Hippocampal formation (tissue), 2 donors: ENCODE results near the gene MAFG.

ENCODE experiments used
- DNase-seq, 2 donors: peaks; one replicate each; lab custom pipeline; 2025; lab: John Stamatoyannopoulos, UW

Gene MAFG

DNA sequence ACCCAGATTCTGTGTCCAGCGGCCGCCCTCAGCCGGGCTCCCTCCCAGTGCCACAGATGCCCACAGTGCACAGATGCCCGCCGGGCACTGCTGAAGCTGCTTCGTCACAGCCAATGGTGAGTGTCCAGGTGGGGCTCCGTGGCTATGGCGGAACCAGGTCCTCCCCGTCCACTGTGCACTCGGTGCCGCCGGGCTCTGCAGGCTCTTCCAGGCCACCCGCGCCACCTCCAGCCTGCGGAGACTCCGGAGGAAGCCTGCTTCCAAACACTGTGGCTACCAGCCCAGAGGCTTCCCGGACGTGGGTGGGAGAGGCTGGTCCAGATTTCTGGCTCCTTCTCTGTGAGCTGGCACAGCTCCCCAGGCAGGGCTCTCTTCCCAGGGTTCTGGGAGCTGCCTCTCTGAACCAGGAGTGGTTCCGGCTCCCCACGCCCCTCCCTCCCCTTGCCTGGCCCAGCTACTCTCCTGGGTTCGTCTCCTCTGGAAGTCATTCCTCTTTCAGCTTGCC, 12.4 kb upstream of the MAFG start:
- DNase-seq: peak; percentile 55 to 61

DNA sequence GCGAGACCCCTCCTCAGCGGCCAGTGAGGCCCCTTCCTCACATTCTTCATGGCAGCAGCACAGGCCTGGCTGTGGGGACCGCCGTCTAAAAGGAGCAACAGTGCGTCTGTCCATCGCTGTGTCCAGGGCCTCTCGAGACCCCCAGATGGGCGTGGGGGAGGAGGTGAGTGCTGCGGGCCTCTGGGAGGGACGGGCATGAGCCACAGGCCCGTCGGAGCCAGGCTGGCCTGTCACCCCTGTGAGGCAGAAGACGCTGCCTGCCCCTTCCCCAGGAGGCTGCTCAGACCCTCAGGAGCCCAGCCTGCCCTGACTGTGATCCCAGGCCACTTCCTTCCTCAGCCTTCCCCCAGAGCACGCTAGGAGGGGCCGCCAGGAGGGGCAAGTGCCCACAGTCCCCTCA, 11.7 kb upstream of the MAFG start:
- DNase-seq: no peak

GRCh38 chr17:81935709-81936084, 8.2 kb upstream of the MAFG start:
- DNase-seq: no peak

- no peak for DNase-seq
Observed at GRCh38 chr17:81934850-81935708, 7.5 kb upstream of the MAFG start.

GRCh38 chr17:81934098-81934757, 6.7 kb upstream of the MAFG start:
- DNase-seq: no peak

DNA sequence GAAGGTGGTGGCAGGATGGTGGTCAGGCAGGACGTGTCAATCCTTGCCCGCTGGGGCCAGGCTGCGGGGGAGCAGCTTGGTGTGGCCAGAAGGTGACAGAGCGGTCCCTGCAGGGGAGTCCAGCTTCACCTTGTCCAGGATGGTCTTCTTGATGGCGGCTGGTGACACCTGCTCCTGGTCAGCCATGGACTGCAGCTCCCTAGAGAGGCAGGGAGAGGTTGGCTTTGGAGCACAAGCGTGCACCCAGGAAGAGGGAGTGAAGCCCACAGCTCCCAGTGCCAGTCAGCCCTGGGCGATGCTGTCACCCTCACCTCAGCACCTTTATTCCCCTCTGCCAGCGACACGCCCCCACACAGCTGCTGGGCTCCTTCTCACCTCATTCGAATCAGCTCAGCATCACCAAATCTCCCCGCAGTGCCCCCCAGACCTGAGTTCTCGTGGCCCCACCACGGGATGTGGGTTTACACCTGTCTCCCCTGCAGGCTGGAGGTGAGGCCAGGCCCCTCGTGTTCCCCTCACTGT, 5.7 kb upstream of the MAFG start:
- no peak for DNase-seq

DNA sequence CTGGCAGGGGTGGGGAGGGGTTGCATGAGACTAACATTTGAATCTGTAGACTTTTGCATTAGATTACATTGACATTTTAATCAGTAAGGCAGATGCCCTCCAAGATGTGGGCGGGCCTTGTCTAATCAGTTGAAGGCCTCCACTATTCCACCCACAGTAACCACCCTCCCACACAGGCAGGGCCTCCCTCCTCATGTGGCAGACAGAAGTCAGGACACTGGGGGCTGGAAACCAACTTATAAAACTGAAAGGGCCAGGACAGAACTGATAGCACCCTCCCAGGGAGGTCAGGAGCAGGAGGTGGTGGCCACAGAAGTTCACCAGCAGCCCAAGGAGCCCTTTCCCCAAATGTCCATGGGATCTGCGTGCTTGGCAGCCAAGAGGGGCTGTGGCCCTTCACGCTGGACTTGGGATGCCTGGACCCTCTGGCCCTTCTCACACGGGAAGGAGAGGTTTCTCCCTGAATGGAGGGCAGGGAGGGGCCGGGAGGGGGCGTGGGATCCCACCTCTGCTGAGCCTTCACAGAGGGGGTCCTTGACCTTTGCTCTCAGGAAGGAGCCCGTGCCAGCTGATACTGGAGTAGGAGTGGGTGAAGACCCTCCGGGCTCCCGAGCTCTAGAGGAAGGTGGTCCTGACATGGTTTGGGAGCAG, 4.9 kb upstream of the MAFG start:
- DNase-seq: no peak

GRCh38 chr17:81931557-81932332, 4.2 kb upstream of the MAFG start:
- no peak for DNase-seq

GRCh38 chr17:81931189-81931556, 3.6 kb upstream of the MAFG start:
- DNase-seq: no peak

DNA sequence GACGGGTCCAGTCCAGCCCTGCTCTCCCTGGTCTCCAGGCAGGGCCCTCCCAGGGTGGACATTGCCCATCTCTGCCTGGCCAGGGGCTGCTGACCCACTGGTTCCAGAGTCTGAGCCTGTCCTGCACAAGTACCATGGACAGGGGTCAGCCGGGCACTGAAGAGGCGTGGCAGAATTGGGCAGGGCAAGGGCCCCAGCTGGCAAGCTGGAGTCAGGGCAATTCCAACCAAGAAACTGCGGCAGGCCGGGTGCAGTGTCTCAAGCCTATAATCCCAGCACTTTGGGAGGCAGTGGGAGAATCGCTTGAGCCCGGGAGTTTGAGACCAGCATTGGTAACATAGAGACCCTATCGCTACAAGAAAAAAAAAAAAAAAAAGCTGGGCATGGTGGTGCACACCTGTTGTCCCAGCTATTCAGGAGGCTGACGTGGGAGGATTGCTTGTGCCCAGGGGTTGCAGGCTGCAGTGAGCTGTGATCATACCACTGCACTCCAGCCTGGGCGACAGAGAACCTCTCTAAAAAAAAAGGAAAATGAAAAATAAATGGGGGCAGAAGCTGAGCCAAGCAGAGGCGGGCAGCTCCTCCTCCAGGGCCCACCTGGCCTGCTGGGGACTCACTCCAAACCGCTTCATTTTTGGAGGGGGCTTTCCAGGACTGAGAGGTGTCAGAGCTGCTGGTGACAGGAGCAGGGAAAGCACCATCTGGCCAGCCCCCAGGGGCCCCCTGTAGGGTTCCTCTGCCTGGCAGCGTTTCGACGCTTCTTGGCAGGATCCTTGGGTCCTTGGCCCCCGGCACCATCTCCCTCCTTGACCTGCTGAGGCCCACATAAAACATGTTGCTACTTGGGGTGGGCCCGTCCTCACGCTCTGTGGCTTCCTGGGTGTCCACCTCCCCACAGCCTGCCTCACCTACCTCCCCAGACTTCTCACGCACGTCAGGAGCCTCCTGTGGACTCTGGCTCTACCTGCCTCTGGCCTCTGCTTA, 2.9 kb upstream of the MAFG start:
- no peak for DNase-seq

DNA sequence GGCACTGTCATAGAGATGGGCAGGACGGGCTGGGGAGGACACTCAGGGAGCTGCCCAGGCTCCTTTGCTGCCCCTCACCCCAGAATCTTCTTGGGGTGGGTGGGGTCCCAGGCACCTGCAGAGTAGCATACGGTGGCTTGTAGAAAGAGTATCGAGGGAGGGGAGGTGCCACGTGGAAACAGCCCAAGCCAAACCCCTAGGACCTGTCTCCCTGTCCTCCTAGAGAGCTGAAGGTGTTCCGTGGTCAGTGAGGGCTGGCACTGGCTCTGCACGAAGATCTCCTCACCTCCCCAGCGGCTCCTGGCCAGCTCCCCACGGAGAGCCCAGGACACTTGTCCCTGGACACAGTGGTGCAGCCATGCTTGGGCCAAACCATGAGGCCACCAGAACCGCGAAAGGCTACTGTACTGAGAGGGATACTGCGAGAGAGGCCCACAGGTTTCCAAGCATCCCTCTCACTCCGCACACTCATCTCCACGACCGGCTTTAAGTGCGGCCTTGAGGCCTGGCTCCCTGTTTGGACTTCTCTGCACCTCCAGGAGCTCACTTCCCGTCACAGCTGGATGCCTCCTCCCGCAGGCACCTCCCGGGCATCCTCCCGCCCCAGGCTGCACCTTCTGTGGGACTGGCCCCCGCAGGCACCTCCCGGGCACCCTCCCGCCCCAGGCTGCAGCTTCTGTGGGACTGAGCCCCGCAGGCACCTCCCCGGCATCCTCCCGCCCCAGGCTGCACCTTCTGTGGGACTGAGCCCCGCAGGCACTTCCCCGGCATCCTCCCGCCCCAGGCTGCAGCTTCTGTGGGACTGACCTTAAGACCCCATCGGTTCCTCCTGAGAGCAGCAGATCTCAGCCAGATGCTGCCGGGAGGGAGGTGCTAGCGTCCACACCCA, 2.0 kb upstream of the MAFG start:
- no peak for DNase-seq

GRCh38 chr17:81928544-81929252, 1.2 kb upstream of the MAFG start:
- DNase-seq: no peak

GRCh38 chr17:81927152-81927652, 333 bp downstream of the MAFG start:
- DNase-seq: no peak

DNA sequence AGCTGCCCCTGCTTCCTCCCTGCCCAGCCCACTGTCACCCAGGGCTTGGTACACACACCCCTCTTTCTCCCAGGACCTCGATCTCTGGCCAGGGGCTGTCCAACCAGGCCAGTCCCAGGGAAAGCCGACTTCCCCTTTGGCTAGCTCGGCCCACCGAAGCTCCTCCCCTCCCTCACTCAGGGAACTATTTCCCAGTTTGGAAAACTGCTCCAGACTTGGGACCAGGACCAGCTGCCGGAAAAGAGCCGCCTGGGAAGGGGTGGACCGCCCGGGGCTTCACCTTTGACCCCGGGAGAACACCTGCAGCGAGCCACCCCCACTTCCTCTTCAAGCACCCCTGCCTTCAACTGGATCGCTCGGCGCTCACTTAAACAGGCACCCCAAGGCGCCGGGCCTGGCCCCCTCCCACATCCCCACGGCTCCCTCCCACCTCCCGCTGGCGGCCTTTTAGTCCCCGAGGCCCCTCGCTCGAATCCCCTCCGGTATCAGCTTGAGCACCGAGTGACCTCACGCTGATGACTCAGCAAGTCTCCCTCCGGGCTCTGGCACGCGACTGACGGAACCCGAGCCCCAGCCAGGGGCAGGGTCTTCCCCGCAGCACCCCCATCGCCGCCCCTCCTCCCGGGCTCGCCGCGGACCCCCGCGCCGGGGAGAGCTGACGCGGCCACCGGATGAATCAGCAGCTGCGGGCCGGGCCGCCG, 934 bp downstream of the MAFG start:
- DNase-seq: peak in 1 of 2 donors; percentile 17

- no peak for DNase-seq
Observed at GRCh38 chr17:81925860-81926450, 1.6 kb downstream of the MAFG start.

DNA sequence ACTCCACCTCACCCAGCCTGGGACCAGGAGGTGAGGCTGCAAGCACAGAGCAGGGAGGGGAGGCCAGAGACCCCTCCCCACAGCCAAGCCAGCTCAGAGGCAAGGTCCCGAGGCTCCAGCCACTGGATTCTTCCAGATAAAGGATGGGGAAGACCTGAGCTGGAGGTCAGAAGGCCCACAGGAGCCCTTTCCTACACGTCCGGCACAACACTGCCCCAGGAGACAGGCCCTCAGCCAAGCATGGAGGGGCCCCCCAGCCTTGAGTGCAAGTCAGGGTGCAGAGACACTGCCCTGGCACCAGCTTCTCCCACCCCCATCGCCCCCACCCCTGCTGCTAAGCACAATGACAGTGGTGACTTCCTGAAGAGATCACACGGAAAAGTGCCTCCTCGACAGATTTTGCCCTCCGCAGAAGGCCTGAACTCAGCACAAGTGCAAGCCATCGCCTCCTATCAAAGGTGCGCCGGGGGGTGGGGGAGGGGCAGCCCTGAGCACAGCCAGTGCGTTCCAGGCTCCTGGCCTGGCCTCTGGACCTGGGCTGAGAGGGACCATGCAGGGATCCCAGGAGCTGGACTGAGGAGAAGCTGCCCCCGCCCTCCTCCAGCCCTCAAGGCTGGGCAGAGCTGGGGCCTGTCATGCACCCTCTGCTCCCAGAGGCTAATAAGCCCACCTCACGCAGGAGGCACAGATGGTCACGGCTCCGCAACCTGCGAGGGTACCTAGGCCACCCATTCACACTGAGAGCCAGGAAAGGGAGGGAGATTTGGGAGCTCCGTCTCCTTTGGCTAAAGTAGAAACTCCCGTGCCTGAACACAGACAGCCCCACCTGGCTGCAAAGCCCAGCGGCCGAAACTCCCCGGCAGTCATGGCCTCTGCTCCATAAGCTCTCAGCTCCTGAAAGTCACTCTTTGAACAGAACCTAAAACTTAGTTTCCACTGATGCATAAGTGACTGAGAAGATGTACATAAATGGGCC, 2.7 kb downstream of the MAFG start:
- no peak for DNase-seq
